Measurements from ENCODE around the gene SRPRB.
"Not testable (repeated sequence)": the region's sequence is repeated elsewhere in the genome, so short reads cannot be mapped to it uniquely, and the experiment has no call there.

SRPRB gene

GRCh38 chr3:133777807-133778568, 27.6 kb upstream of the SRPRB start:
- DNase-seq (ENCODE audit: low read depth in 3 of 3) = no peak

- DNase-seq (ENCODE audit: low read depth in 3 of 3) = no peak
Measured at GRCh38 chr3:133779626-133780203, 25.9 kb upstream of the SRPRB start.

GRCh38 chr3:133780756-133781155, 24.9 kb upstream of the SRPRB start:
- not testable (repeated sequence) for DNase-seq (ENCODE audit: low read depth in 3 of 3)

- DNase-seq (ENCODE audit: low read depth in 3 of 3) = no peak
Measured at GRCh38 chr3:133781570-133781969, 24.0 kb upstream of the SRPRB start.

GRCh38 chr3:133782454-133782853, 23.2 kb upstream of the SRPRB start:
- DNase-seq (ENCODE audit: low read depth in 3 of 3) = no peak

- no peak for DNase-seq (ENCODE audit: low read depth in 3 of 3)
Measured at GRCh38 chr3:133783762-133784161, 21.9 kb upstream of the SRPRB start.

GRCh38 chr3:133788024-133788423, 17.6 kb upstream of the SRPRB start:
- DNase-seq (ENCODE audit: low read depth in 3 of 3) = no peak

- no peak for DNase-seq (ENCODE audit: low read depth in 3 of 3)
Measured at GRCh38 chr3:133792171-133792763, 13.3 kb upstream of the SRPRB start.

- no peak for DNase-seq (ENCODE audit: low read depth in 3 of 3)
Measured at GRCh38 chr3:133797396-133798105, 8.1 kb upstream of the SRPRB start.

GRCh38 chr3:133799794-133800585, 5.6 kb upstream of the SRPRB start:
- no peak for DNase-seq (ENCODE audit: low read depth in 3 of 3)

GRCh38 chr3:133803469-133803868, 2.1 kb upstream of the SRPRB start:
- no peak for DNase-seq (ENCODE audit: low read depth in 3 of 3)

- no peak for DNase-seq (ENCODE audit: low read depth in 3 of 3)
Measured at GRCh38 chr3:133804896-133805295, 719 bp upstream of the SRPRB start.

GRCh38 chr3:133805384-133805701, 272 bp upstream of the SRPRB start:
- DNase-seq (ENCODE audit: low read depth in 3 of 3) = no peak

GRCh38 chr3:133812872-133813271, 7.3 kb downstream of the SRPRB start:
- DNase-seq (ENCODE audit: low read depth in 3 of 3) = no peak

- DNase-seq (ENCODE audit: low read depth in 3 of 3) = no peak
Measured at GRCh38 chr3:133815386-133815785, 9.8 kb downstream of the SRPRB start.

GRCh38 chr3:133820129-133820528, 14.5 kb downstream of the SRPRB start:
- no peak for DNase-seq (ENCODE audit: low read depth in 3 of 3)

- DNase-seq (ENCODE audit: low read depth in 3 of 3) = no peak
Measured at GRCh38 chr3:133820889-133821675, 15.5 kb downstream of the SRPRB start.

- no peak for DNase-seq (ENCODE audit: low read depth in 3 of 3)
Measured at GRCh38 chr3:133821767-133822638, 16.4 kb downstream of the SRPRB start.

- DNase-seq (ENCODE audit: low read depth in 3 of 3) = no peak
Measured at GRCh38 chr3:133824961-133825485, 19.4 kb downstream of the SRPRB start.

Data from stimulated activated CD4-positive, alpha-beta T cell treated with anti-CD3 and anti-CD28 coated beads, TNF-alpha, amount 100 ng/mL, for 4 hours (primary cell).